HEK293 (cell line): ENCODE results near the gene ZAR1.

Experiments used
- CTCF ChIA-PET: fragments of 350-600 bp; formaldehyde crosslinking; extraction: SDS; loops from one replicate; lab custom pipeline; 2021; ENCODE audit warnings: antibody characterized with exemption; lab: Yijun Ruan, JAX
- POLR2A ChIA-PET: fragments of 300-600 bp; formaldehyde crosslinking; extraction: SDS; loops from one replicate; lab custom pipeline; 2020; ENCODE audit warnings: antibody characterized with exemption, inconsistent platforms; lab: Yijun Ruan, JAX
- H3K27ac ChIP-seq: fragments of 200-500 bp; sonication (Bioruptor generic); 2 replicates; pipeline ENCODE4 v1.5.1; 2014; ENCODE audit warnings: low read depth, low read length, control low read depth, inconsistent platforms; ENCODE audit errors: extremely low read depth
- H3K36me3 ChIP-seq, 2 experiments: fragments of 200-500 bp in 1 of 2; sonication (Bioruptor generic) in 1 of 2; 1 replicate in 1 of 2; 2 replicates in 1 of 2; pipeline ENCODE4 v1.5.1; 2014 to 2017; ENCODE audit warnings: inconsistent platforms in 2 of 2, low read length in 2 of 2; ENCODE audit not compliant: control insufficient read depth in 2 of 2, insufficient read depth in 1 of 2
- H3K4me1 ChIP-seq: fragments of 200-500 bp; sonication (Bioruptor generic); 2 replicates; pipeline ENCODE4 v1.5.1; 2014; ENCODE audit warnings: mild to moderate bottlenecking, low read length, inconsistent platforms; ENCODE audit not compliant: control insufficient read depth, insufficient read depth
- H3K4me3 ChIP-seq: 2 replicates; pipeline ENCODE4 v1.5.1; 2011; ENCODE audit warnings: low read depth, mild to moderate bottlenecking, control low read depth, low read length, moderate library complexity
- H3K9me3 ChIP-seq: fragments of 200-500 bp; sonication (Bioruptor generic); 2 replicates; pipeline ENCODE4 v1.5.1; 2014; ENCODE audit warnings: low read depth, low read length, inconsistent platforms; ENCODE audit not compliant: control insufficient read depth, insufficient read depth
- PRDM4 ChIP-seq: fragments of 450-650 bp; formaldehyde crosslinking; IDR thresholded peaks from 2 replicates; pipeline ENCODE4 v1.5.1; 2017; ENCODE audit warnings: missing biosample characterization, missing genetic modification characterization
- PRDM6 ChIP-seq: fragments of 450-650 bp; formaldehyde crosslinking; IDR thresholded peaks from 2 replicates; pipeline ENCODE4 v1.5.1; 2017; ENCODE audit warnings: missing biosample characterization, missing genetic modification characterization
- ZBTB1 ChIP-seq: fragments of 450-650 bp; formaldehyde crosslinking; IDR thresholded peaks from 2 replicates; pipeline ENCODE4 v1.5.1; 2016; ENCODE audit warnings: missing biosample characterization, missing genetic modification characterization
- ZBTB7A ChIP-seq: fragments of 450-650 bp; formaldehyde crosslinking; IDR thresholded peaks from 2 replicates; pipeline ENCODE4 v1.5.1; 2016; ENCODE audit warnings: low read depth, missing biosample characterization, missing genetic modification characterization
- ZNF18 ChIP-seq: fragments of 450-650 bp; formaldehyde crosslinking; IDR thresholded peaks from 2 replicates; pipeline ENCODE4 v1.5.1; 2016; ENCODE audit warnings: missing biosample characterization, missing genetic modification characterization
- ZNF24 ChIP-seq: fragments of 450-650 bp; formaldehyde crosslinking; IDR thresholded peaks from 2 replicates; pipeline ENCODE4 v1.5.1; 2016; ENCODE audit warnings: missing biosample characterization, missing genetic modification characterization
- ZNF248 ChIP-seq: fragments of 450-650 bp; formaldehyde crosslinking; IDR thresholded peaks from 2 replicates; pipeline ENCODE4 v1.5.1; 2017; ENCODE audit warnings: missing biosample characterization, missing genetic modification characterization
- ZNF280C ChIP-seq: fragments of 450-650 bp; formaldehyde crosslinking; IDR thresholded peaks from 2 replicates; pipeline ENCODE4 v1.5.1; 2016; ENCODE audit warnings: missing biosample characterization, missing genetic modification characterization
- ZNF366 ChIP-seq: fragments of 450-650 bp; formaldehyde crosslinking; conservative IDR thresholded peaks from 2 replicates; pipeline ENCODE4 v1.5.1; 2016; ENCODE audit warnings: missing biosample characterization, missing genetic modification characterization
- ZNF37A ChIP-seq: fragments of 450-650 bp; IDR thresholded peaks from 2 replicates; pipeline ENCODE4 v1.5.1; 2018; ENCODE audit warnings: missing biosample characterization, missing genetic modification characterization
- ZNF423 ChIP-seq: fragments of 450-650 bp; formaldehyde crosslinking; IDR thresholded peaks from 2 replicates; pipeline ENCODE4 v1.5.1; 2016; ENCODE audit warnings: missing biosample characterization, missing genetic modification characterization
- ZNF510 ChIP-seq: fragments of 450-650 bp; formaldehyde crosslinking; IDR thresholded peaks from 2 replicates; pipeline ENCODE4 v1.5.1; 2018; ENCODE audit warnings: mild to moderate bottlenecking, missing genetic modification characterization, missing biosample characterization; ENCODE audit not compliant: insufficient replicate concordance
- ZNF530 ChIP-seq: fragments of 450-650 bp; formaldehyde crosslinking; IDR thresholded peaks from 2 replicates; pipeline ENCODE4 v1.5.1; 2016; ENCODE audit warnings: low read depth, missing biosample characterization, missing genetic modification characterization
- ZNF561 ChIP-seq: fragments of 450-650 bp; IDR thresholded peaks from 2 replicates; pipeline ENCODE4 v1.5.1; 2018; ENCODE audit warnings: missing biosample characterization, missing genetic modification characterization, borderline replicate concordance
- ZNF571 ChIP-seq: fragments of 450-650 bp; formaldehyde crosslinking; IDR thresholded peaks from 2 replicates; pipeline ENCODE4 v1.5.0; 2017; ENCODE audit warnings: missing biosample characterization, missing genetic modification characterization
- ZNF600 ChIP-seq: fragments of 450-650 bp; formaldehyde crosslinking; IDR thresholded peaks from 2 replicates; pipeline ENCODE4 v1.5.1; 2016; ENCODE audit warnings: missing biosample characterization, missing genetic modification characterization
- ZNF658 ChIP-seq: fragments of 450-650 bp; formaldehyde crosslinking; IDR thresholded peaks from 2 replicates; pipeline ENCODE4; 2016; ENCODE audit warnings: missing biosample characterization, missing genetic modification characterization
- ZNF701 ChIP-seq: fragments of 450-650 bp; formaldehyde crosslinking; IDR thresholded peaks from 2 replicates; pipeline ENCODE4 v1.5.1; 2016; ENCODE audit warnings: missing biosample characterization, missing genetic modification characterization
- ZNF707 ChIP-seq: fragments of 450-650 bp; formaldehyde crosslinking; IDR thresholded peaks from 2 replicates; pipeline ENCODE4 v1.5.1; 2016; ENCODE audit warnings: missing biosample characterization, missing genetic modification characterization
- ZNF76 ChIP-seq: fragments of 450-650 bp; formaldehyde crosslinking; IDR thresholded peaks from 2 replicates; pipeline ENCODE4; 2016; ENCODE audit warnings: low read depth, missing biosample characterization, missing genetic modification characterization, borderline replicate concordance
- ZNF777 ChIP-seq: fragments of 450-650 bp; formaldehyde crosslinking; IDR thresholded peaks from 2 replicates; pipeline ENCODE4 v1.5.1; 2017; ENCODE audit warnings: missing biosample characterization, missing genetic modification characterization, borderline replicate concordance
- ZNF792 ChIP-seq: fragments of 450-650 bp; formaldehyde crosslinking; IDR thresholded peaks from 2 replicates; pipeline ENCODE4 v1.5.1; 2016; ENCODE audit warnings: missing biosample characterization, missing genetic modification characterization
- ZSCAN30 ChIP-seq: fragments of 450-650 bp; IDR thresholded peaks from 2 replicates; pipeline ENCODE4 v1.5.1; 2018; ENCODE audit warnings: missing biosample characterization, mild to moderate bottlenecking, missing genetic modification characterization, moderate library complexity

Gene ZAR1

GRCh38 chr4:48503233-48504025 is 13.4 kb downstream of the ZAR1 start:
- Histone ChIP-seq H3K9me3 (no peaks in the 10 kb centered on the region), H3K27ac (no peak overlapping the region), H3K4me3 (no peak overlapping the region), H3K4me1 (no peaks in the 10 kb centered on the region), H3K36me3 (peaks cover 8 to 24% of the 10 kb centered on the region in 2 experiments)
- CTCF ChIA-PET, result no interaction called here
- no peak for TF ChIP-seq ZNF792 (tag by site-specific recombination)
- no peak for TF ChIP-seq ZNF248 (tag by site-specific recombination)
- TF ChIP-seq PRDM6 (tag by site-specific recombination), result peak; percentile 25; the same call in 1 of the 2 replicates
- TF ChIP-seq ZNF423, result no peak
- no peak for TF ChIP-seq ZNF530 (tag by site-specific recombination)
- no peak for TF ChIP-seq ZNF777 (tag by site-specific recombination)
- POLR2A ChIA-PET, result no interaction called here

- H3K4me1 ChIP-seq, result no peaks in the 10 kb centered on the region
- H3K4me3 ChIP-seq, result no peak overlapping the region
- H3K27ac ChIP-seq, result no peak overlapping the region
- peaks cover 8 to 25% of the 10 kb centered on the region in 2 experiments for H3K36me3 ChIP-seq
- ChIA-PET POLR2A (no interaction called here), CTCF (no interaction called here)
- TF ChIP-seq ZBTB7A (tag by site-specific recombination), result no peak
- TF ChIP-seq ZNF24, result no peak
- no peak for TF ChIP-seq ZNF280C (tag by site-specific recombination)
- H3K9me3 ChIP-seq, result no peaks in the 10 kb centered on the region
Observed at GRCh38 chr4:48504026-48504330, 13.9 kb downstream of the ZAR1 start.

- POLR2A ChIA-PET, result no interaction called here
- no peak overlapping the region for H3K4me3 ChIP-seq
- CTCF ChIA-PET, result no interaction called here
- H3K36me3 ChIP-seq, result peaks cover 5 to 25% of the 10 kb centered on the region in 2 experiments
- H3K27ac ChIP-seq, result no peak overlapping the region
- no peaks in the 10 kb centered on the region for H3K9me3 ChIP-seq
- no peaks in the 10 kb centered on the region for H3K4me1 ChIP-seq
- TF ChIP-seq ZNF76, result no peak
- TF ChIP-seq ZNF792 (tag by site-specific recombination), result no peak
- no peak for TF ChIP-seq ZNF701 (tag by site-specific recombination)
- TF ChIP-seq ZNF658 (tag by site-specific recombination), result no peak
- no peak for TF ChIP-seq ZNF600
- TF ChIP-seq ZNF571, result no peak
- no peak for TF ChIP-seq ZNF18 (tag by site-specific recombination)
- TF ChIP-seq ZSCAN30, result no peak
- no peak for TF ChIP-seq ZNF510 (tag by site-specific recombination)
- TF ChIP-seq PRDM4, result no peak
- no peak for TF ChIP-seq ZNF707 (tag by site-specific recombination)
- TF ChIP-seq ZBTB1 (tag by site-specific recombination), result no peak
- TF ChIP-seq ZNF37A (tag by site-specific recombination), result no peak
- TF ChIP-seq ZNF561 (tag by site-specific recombination), result no peak
- TF ChIP-seq ZNF366 (tag by site-specific recombination), result no peak
Observed at GRCh38 chr4:48504352-48504751, 14.3 kb downstream of the ZAR1 start.
